ENCODE results near the gene TULP1.

DNA sequence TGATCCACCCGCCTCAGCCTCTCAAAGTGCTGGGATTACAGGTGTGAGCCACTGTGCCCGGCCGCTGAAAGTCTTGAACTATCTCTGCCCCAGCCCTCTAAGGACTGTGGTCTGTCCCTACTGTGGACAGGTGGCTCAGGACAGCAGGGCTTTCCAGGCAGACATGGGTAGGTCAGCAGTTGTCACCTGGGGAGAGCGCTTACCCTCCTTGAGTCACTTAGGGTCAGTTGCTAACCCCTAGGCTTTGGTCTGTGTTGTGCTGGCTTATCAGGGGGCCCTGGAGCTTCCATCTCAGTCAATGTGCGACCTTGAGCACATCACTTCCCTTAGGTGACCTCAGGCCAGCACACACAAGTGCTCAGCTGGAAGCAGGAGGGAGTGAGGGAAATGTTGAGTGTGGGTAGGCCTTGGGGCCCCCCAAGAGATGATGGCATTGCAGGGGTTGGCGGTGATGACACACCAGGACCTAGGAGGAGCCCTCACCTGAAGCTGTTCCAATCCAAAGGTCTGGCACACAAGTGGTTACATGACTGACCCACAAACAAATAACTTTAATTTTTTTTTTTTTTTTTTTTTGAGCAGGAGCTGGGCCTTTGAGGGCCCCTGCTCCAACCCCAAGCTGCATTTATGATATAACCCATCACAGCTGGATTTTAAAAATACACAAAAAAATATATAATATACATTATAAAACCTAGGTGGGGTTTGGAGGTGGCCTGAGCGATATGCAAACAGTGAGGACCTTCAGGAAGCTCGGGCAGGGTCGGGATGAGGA lies 39.4 kb downstream of the TULP1 start:
- TF ChIP-seq, protein P1, sequence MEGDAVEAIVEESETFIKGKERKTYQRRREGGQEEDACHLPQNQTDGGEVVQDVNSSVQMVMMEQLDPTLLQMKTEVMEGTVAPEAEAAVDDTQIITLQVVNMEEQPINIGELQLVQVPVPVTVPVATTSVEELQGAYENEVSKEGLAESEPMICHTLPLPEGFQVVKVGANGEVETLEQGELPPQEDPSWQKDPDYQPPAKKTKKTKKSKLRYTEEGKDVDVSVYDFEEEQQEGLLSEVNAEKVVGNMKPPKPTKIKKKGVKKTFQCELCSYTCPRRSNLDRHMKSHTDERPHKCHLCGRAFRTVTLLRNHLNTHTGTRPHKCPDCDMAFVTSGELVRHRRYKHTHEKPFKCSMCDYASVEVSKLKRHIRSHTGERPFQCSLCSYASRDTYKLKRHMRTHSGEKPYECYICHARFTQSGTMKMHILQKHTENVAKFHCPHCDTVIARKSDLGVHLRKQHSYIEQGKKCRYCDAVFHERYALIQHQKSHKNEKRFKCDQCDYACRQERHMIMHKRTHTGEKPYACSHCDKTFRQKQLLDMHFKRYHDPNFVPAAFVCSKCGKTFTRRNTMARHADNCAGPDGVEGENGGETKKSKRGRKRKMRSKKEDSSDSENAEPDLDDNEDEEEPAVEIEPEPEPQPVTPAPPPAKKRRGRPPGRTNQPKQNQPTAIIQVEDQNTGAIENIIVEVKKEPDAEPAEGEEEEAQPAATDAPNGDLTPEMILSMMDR (IDR thresholded peaks at IDR 0.05; ENCODE audit: poor library complexity) = no peak
- TF ChIP-seq EZH2 (IDR thresholded peaks at IDR 0.05; ENCODE audit: borderline replicate concordance) = no peak
